AG04449 (cell line): ENCODE results near the gene TJP3.
"Not testable (repeated sequence)": the region's sequence is repeated elsewhere in the genome, so short reads cannot be mapped to it uniquely, and the experiment has no call there.

Experiments used
- CTCF ChIA-PET: fragments of 350-600 bp; formaldehyde crosslinking; extraction: SDS; loops from one replicate; lab custom pipeline; 2021; ENCODE audit warnings: antibody characterized with exemption; lab: Yijun Ruan, JAX
- POLR2A ChIA-PET: fragments of 400-600, 350-600 bp; formaldehyde crosslinking; extraction: SDS; loops from one replicate; lab custom pipeline; 2020; ENCODE audit warnings: antibody characterized with exemption, inconsistent platforms; lab: Yijun Ruan, JAX
- DNase-seq: peaks from one replicate; pipeline ENCODE4 v3.0.0-alpha.2; 2010; ENCODE audit warnings: low read depth, low spot score
- H3K4me3 ChIP-seq: 2 replicates; pipeline ENCODE4 v1.5.1; 2011; ENCODE audit warnings: low read depth, mild to moderate bottlenecking, control low read depth, low read length
- TF ChIP-seq, protein P1 (sequence below): IDR thresholded peaks from one replicate; pipeline ENCODE4 v1.5.1; 2011; ENCODE audit warnings: mild to moderate bottlenecking, moderate library complexity, low read length, control low read depth, inconsistent platforms; ENCODE audit not compliant: insufficient read depth; ENCODE audit errors: missing control alignments

The TJP3 gene

DNA sequence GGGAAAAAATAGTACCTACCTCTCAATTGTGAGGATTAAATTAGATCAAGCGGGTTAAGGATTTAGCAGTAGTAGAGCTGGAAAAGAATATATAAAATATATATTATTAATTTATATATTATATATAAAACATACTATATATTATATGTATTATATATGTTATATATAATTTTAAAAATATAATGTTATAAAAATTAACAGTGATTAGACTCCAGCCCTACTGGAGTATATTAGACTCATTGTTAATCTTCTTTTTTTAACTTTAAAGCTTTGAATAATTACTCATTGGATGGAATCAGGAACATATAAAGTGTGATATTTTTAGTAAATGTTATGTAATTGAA lies 53.9 kb downstream of the TJP3 start:
- H3K4me3 ChIP-seq = no peak overlapping the region
- DNase-seq = no peak
- ChIA-PET CTCF (interaction anchor here (0.7 to 2.7 kb wide), 14 partner anchors 9 to 154 kb away, joined by 3 to 33 read pairs (median 4); partner anchors contain the start of genes PIP5K1C and RAX2), POLR2A (interaction anchor here (0.8 to 2.4 kb wide), 3 partner anchors 21 to 223 kb away, joined by 3 to 11 read pairs (median 5); partner anchors contain the start of gene EEF2)
- TF ChIP-seq, protein P1, sequence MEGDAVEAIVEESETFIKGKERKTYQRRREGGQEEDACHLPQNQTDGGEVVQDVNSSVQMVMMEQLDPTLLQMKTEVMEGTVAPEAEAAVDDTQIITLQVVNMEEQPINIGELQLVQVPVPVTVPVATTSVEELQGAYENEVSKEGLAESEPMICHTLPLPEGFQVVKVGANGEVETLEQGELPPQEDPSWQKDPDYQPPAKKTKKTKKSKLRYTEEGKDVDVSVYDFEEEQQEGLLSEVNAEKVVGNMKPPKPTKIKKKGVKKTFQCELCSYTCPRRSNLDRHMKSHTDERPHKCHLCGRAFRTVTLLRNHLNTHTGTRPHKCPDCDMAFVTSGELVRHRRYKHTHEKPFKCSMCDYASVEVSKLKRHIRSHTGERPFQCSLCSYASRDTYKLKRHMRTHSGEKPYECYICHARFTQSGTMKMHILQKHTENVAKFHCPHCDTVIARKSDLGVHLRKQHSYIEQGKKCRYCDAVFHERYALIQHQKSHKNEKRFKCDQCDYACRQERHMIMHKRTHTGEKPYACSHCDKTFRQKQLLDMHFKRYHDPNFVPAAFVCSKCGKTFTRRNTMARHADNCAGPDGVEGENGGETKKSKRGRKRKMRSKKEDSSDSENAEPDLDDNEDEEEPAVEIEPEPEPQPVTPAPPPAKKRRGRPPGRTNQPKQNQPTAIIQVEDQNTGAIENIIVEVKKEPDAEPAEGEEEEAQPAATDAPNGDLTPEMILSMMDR = no peak

DNA sequence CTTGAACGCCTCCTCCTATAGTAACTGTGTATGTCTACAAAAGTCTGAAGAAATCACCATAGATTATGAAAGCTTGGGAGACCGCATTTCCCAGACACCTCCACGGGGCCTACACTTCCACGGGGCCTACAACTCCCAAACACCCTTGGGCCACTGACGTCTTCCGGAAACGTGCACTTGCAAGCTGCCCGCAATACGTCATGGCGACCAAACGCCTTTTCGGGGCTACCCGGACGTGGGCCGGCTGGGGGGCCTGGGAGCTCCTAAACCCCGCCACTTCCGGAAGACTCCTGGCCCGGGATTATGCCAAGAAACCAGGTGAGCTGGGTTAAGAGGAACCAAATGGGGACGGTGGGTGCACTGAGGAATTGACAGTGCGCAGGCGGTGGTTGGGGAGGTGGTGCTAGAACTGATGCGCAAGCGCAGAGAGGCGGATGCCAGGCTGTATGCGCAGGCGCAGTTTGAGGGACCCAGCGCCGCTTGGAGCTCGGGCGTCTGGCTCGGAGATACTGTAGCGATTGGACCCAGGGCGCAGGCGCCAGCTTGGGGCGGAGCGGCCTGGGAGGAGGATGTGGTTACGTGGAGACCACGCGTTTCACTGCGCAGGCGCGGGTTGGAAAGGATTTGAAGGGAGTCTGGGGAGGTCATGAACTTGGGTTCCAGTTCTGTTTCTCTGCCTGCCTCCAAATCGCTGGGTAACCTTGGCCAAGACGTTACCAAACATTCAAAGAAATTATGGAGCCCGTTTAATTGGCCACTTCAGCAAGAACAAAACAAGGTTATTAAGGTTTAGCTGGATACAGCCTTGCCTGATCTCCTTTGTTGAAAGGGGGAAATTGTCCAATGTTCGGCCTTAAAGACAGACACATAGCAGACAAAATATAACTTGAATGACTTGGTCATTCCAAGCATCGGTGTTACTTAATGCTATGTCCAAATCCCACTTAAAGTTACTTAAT lies 54.6 kb downstream of the TJP3 start, which contains the start of gene MRPL54:
MRPL54 (plus strand) TSS at position 182 of the 959 bp plus-strand sequence; CDS start at position 201, 19 bp downstream.
- POLR2A ChIA-PET = interaction anchor here (0.7 to 2.4 kb wide), 4 partner anchors 22 to 222 kb away, joined by 3 to 11 read pairs (median 4); partner anchors contain the start of gene EEF2
- peak; percentile 96 for DNase-seq
- TF ChIP-seq, protein P1 = no peak

DNA sequence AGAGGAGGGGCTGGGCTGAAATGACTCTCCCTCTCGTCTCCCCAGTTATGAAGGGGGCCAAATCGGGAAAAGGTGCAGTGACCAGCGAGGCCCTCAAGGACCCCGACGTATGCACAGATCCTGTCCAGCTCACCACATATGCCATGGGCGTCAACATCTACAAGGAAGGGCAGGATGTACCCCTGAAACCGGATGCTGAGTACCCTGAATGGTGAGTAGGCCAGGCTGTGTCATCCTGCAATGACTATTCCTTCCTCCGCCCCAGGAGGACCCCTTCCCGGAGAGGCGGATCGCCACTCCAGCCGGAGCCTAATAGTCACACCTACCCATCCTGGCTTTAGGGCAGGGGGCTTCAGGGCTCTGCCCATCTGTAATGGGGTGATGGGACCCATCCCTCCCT lies 56.9 kb downstream of the TJP3 start:
- POLR2A ChIA-PET = no interaction called here
- no peak for DNase-seq
- CTCF ChIA-PET = no interaction called here
- TF ChIP-seq, protein P1 = no peak
- H3K4me3 ChIP-seq = no peak overlapping the region

More for the DNA sequence above, 54.6 kb downstream of the TJP3 start, which contains the start of gene MRPL54:
- CTCF ChIA-PET = interaction anchor here (0.7 to 2.7 kb wide), 16 partner anchors 9 to 225 kb away, joined by 3 to 33 read pairs (median 4); partner anchors contain the start of genes PIP5K1C and RAX2
- peak within 1 kb of the TSS; percentile 94 for H3K4me3 ChIP-seq

DNA sequence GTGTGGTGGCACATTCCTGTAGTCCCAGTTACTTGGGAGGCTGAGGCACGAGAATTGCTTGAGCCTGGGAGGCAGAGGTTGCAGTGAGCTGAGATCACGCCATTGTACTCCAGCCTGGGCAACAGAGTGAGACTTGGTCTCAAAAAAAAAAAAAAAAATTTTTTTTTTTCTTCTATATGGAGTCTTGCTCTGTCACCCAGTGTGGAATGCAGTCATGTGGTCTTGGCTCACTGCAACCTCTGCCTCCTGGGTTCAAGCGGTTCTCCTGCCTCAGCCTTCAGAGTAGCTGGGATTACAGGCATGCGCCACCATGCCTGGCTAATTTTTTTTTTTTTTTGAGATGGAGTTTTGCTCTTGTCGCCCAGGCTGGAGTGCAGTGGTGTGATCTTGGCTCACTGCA lies 57.6 kb downstream of the TJP3 start:
- DNase-seq, POLR2A ChIA-PET, H3K4me3 ChIP-seq, CTCF ChIA-PET: not testable (repeated sequence)

DNA sequence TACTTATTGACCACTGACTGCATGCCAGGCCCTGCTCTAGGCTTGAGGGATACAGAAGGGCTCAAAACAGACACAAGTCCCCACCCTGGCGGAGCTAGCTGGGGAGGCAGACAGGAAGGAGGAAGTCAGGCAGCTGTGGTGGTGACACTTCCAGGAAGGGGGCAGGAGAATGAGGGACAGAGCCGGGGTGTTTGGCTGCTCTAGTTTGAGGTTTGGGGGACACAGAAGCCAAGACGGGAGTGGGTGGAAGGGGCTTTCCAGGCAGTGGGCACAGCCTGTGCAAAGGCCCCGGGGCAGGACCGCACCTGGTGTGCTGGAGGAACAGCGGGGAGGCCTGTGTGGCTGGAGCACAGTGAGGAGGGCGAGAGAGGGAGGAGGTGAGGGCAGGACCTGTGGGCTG lies 58.3 kb downstream of the TJP3 start:
- TF ChIP-seq, protein P1 = no peak
- DNase-seq = no peak
- no peak overlapping the region for H3K4me3 ChIP-seq
- ChIA-PET POLR2A (no interaction called here), CTCF (no interaction called here)

DNA sequence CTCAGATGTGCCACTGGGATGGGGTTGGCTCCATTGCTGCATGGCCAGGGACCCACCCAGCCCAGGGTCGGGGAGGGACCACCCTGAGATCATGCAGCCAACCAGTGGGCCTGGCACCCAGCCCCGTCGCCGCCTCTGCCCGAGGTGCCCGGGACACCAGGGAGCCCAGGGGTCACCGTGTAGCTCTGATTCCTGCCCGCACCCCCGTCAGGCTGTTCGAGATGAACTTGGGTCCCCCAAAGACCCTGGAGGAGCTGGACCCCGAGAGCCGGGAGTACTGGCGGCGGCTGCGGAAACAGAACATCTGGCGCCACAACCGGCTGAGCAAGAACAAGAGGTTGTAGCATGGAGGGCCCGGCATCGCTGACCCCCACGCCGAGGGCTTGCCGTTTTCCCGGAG lies 58.9 kb downstream of the TJP3 start:
- ChIA-PET CTCF (no interaction called here), POLR2A (no interaction called here)
- no peak for DNase-seq
- TF ChIP-seq, protein P1 = no peak
- H3K4me3 ChIP-seq = no peak overlapping the region
